HFF-Myc (cell line): ENCODE measurements around the gene TMEM41B.
"Not testable (repeated sequence)": the region's sequence is repeated elsewhere in the genome, so short reads cannot be mapped to it uniquely, and the experiment has no call there.

ENCODE experiments used
- DNase-seq: peaks from one replicate; pipeline ENCODE4 v3.0.0-alpha.2; 2011; ENCODE audit warnings: low read depth; ENCODE audit errors: extremely low read depth
- H3K4me3 ChIP-seq: replicated peaks from 2 replicates; pipeline ENCODE4 v1.5.1; 2011; ENCODE audit warnings: low read depth, mild to moderate bottlenecking, control low read depth, low read length
- TF ChIP-seq, protein P1 (sequence below): IDR thresholded peaks from 2 replicates; pipeline ENCODE4 v1.5.1; 2012; ENCODE audit warnings: mild to moderate bottlenecking, low read depth, low read length, control low read depth; ENCODE audit errors: missing control alignments

TMEM41B gene

DNA sequence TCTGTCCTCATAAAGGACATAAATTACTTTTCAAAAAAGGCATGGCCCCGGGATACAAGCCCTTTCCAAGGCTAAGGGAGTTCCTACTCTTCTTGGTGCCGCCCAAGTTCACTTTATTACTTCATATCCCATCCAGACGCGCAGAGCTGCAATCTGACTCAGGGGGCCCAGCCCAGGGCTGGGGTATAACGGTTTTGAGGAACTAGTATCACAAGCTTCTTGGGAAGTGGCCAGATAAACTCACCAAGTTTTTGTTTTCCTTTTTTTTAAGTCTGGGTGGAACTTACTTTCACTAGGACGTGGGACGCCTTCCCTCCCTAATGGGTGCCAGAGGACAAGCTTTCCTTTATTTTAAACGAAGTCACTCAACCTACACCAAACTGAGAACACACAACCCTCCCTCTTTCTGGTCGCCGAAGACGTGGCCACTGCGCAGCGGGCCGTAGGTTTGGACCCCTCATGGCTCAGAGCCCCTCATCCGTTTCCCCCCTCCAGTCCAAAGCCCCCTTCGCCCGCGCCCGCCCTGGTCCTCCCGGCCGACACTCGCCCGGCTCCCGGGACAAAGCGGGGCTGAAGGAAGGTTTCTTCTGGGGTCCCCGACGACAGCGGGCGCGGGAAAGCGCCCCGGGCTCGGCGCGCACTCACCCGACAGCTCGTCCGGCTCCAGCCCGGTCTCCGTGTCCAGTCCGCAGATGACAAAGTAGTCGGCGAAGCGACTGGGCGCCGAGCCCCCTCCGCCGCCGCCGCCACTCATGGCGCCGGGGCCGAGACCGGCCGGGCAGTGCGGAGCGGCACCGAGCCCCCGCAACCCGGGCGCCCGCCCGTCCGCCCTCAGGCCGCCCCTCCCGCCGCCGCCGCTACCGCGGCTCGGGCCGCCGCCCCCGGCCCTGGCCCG, 49.8 kb downstream of the TMEM41B start:
- DNase-seq: no peak
- TF ChIP-seq, protein P1, sequence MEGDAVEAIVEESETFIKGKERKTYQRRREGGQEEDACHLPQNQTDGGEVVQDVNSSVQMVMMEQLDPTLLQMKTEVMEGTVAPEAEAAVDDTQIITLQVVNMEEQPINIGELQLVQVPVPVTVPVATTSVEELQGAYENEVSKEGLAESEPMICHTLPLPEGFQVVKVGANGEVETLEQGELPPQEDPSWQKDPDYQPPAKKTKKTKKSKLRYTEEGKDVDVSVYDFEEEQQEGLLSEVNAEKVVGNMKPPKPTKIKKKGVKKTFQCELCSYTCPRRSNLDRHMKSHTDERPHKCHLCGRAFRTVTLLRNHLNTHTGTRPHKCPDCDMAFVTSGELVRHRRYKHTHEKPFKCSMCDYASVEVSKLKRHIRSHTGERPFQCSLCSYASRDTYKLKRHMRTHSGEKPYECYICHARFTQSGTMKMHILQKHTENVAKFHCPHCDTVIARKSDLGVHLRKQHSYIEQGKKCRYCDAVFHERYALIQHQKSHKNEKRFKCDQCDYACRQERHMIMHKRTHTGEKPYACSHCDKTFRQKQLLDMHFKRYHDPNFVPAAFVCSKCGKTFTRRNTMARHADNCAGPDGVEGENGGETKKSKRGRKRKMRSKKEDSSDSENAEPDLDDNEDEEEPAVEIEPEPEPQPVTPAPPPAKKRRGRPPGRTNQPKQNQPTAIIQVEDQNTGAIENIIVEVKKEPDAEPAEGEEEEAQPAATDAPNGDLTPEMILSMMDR: no peak

DNA sequence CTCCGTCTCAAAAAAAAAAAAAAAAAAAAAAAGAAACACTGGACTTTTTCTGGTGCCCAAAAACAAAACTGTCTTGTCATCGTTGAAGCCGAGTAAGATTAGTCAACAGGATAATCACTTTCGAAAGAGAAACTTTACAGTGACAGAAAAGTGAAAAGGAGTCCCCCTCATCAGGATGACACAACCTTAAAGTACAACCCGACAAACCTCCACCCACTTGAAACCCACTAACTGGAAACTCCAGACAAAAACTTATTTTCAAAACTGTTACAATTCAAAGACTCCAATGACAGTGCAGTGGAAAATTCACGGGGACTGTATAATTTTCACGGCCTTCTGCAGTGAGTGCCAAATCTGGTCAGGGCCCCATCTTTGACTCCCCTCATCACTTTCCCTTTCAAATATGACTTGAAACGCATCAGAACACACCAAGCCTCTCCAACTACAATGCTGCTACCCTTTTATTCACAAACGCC, 50.5 kb downstream of the TMEM41B start:
- DNase-seq: no peak
- H3K4me3 ChIP-seq: peak overlapping the region; percentile 78
- TF ChIP-seq, protein P1: no peak

More for the DNA sequence above, 49.8 kb downstream of the TMEM41B start:
- H3K4me3 ChIP-seq: peak overlapping the region; percentile 78

DNA sequence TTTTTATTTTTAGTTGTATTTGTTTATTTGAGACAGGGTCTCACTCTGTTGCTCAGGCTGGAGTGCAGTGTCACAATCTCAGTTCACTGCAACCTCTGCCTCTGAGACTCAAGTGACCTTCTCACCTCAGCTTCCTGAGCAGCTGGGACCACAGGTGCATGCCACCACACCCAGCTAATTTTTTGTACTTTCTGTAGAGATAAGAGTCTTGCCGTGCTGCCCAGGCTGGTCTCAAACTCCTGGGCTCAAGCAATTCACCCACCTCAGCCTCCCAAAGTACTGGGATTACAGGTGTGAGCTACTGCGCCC, 53.6 kb downstream of the TMEM41B start:
- not testable (repeated sequence) for DNase-seq, H3K4me3 ChIP-seq

DNA sequence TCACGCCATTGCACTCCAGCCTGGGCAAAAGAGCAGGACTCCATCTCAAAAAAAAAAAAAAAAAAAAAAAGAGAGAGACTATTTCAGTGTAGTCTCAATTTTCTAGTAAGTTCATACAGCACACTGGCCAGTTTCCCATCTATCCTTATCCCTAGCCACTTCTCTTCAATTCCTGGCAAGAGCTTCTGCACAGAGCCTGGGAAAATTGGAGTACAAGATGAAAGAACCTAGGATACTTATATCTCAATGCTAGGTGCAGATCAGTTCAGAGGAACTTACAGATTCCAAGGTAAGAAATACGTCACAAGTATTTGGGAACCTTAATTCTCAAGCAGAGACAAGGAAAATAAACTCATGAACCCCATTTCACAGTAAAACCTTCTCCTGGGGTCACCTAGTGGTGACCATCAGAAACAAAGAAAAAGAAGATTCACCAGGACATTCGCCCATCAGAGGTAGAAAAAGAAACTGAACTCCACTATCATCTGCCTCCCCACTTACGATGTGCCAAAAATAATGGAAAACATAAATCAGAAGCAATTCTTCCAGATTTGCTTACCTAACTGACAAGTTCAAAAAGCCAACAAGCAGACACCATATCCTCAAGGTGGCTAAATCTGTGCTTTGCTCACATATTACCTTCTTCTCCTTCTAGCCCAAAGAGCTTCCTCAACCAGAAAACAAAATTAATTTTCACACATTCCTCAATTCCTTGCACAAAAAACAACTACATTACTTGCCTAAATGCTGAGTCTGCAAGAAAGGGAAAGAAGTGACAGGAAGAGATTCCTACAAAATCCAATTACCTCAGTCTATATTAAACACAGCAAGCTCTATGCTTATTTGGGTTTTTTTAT, 54.2 kb downstream of the TMEM41B start:
- DNase-seq: no peak
- TF ChIP-seq, protein P1: peak; percentile 20
- H3K4me3 ChIP-seq: no peak overlapping the region

- not testable (repeated sequence) for DNase-seq, H3K4me3 ChIP-seq
Measured at GRCh38 chr11:9258279-9258678, 56.1 kb downstream of the TMEM41B start.

- TF ChIP-seq, protein P1: no peak
- H3K4me3 ChIP-seq: no peak overlapping the region
- DNase-seq: no peak
Measured at GRCh38 chr11:9254416-9254815, 60.0 kb downstream of the TMEM41B start.

DNA sequence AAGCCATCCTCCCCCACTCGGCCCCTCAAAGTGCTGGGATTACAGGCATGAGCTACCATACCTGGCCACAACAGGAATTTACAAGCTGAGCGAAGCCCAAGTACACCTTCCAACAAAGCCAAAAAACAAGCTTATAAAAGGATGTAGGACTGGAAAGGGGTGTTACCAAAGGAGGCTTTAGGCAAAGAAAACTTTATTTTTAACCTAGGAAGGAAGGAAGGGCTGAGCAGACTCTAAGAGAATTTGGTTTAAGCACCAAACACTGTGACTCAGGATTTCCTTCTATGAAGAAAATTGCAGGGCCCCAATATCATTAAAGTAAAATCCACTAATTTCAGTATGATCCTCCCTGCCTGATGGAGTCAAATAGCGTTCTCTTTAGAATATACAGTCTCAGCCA, 61.3 kb downstream of the TMEM41B start:
- TF ChIP-seq, protein P1: no peak
- H3K4me3 ChIP-seq: no peak overlapping the region
- DNase-seq: no peak
